ENCODE measurements around the gene CDC25C. TPM values are rescaled to one million over a fixed set of nuclear protein-coding genes. Genes with fewer than 3 reads are reported as not detected.
"Not testable (repeated sequence)": the region's sequence is repeated elsewhere in the genome, so short reads cannot be mapped to it uniquely, and the experiment has no call there.

CDC25C gene
- total RNA-seq, 1 experiment from 2014 or later = 24.8 TPM

DNA sequence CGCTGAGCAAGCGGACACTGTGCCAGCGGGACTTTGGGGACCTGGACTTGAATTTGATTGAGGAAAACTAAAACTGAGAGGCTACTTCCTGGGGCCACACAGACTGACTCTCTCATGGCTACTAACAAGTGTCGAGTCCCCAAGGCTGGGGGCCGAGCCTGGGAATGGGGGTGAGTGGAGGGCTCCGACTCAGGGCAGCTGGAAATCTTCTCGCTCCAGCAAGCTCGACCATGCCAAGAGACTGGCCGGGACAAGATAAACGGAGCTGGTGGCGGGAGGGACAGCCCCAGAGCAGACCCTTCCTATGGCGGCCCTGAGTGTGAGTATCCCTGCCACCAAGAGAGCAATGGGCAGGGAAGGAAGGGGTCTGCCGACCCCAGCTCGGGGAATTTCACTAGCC is 15.3 kb upstream of the CDC25C start:
- no peak for DNase-seq (ENCODE audit: low spot score)

GRCh38 chr5:138344887-138345622 is 13.5 kb upstream of the CDC25C start:
- no peak for DNase-seq (ENCODE audit: low spot score)

GRCh38 chr5:138340008-138340407 is 8.4 kb upstream of the CDC25C start:
- DNase-seq (ENCODE audit: low spot score) = no peak

DNA sequence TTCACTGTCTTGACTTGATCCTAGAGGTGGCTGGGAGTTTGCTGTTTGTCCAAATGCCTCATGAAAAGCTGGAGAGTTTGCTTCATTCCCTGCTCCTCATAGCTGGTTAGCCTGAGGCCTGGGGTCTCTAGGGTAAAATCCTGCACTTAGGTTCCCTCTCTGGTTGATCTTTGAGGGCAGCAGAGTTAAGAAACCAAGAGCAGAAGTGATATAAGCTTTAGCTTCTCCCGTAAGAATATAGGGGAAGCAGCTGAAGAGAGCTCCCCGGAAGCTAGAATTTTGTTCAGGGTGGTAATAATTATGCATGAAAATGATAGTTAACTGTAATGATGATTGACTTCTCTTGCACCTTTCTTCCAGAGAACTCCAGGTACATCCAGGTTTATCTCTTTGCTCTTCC is 7.9 kb upstream of the CDC25C start:
- DNase-seq (ENCODE audit: low spot score) = no peak

DNA sequence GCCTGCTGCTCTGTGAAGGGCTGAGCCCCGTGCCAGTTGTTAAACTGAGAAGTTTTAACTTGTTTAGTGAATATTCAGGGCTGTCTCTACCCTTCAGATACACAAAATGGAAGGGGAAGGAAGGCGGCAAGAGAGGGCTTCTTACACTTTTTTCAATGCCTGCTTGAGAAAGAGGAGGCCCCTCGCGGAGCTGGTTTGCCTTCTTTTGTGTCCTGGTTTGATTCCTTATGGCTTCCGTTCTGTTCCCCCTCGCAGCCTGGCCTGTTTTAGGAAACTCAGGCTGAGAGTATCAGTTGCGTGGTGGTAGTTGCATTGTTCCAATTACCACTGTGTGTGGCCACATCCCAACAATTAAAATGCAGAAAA is 7.5 kb upstream of the CDC25C start:
- no peak for DNase-seq (ENCODE audit: low spot score)

DNA sequence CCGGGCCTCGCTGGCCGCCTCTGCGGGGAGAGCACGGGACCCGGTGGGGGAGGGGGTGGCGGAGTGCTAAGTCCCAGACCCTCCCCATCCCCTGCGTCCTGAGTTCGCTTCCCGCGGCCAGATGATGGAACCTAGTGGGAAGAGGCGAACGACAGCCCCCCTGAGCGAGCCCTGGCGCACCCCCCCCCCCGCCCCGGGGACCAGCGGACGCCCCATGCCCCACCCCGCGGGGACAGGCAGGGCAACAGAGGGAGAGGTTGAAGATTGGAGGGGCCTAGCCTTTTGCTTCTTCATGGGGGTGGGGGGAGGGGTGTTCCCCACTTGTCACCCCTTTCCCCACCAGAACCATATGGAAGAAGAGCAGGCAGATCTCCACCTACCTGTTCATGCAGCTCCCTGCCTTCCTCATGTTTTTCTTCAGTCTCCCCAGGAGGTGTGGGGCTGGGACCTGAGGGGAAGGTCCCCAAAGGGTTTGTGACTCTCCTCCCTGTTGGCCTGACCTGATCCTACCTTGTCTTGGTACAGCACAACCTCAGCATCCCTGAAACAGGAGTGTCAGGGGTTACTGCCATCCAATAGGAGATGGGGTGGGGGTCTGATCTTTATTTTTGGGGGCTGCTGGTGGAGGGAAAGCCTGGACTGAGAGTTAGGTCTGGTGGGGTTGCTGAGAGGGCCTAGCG is 6.9 kb upstream of the CDC25C start:
- no peak for DNase-seq (ENCODE audit: low spot score)

- DNase-seq (ENCODE audit: low spot score) = peak; percentile 83
Measured at GRCh38 chr5:138337685-138338410, 6.2 kb upstream of the CDC25C start, which contains the start of gene FAM53C. Gene FAM53C (plus strand): TSS chr5:138338266. CDS start chr5:138341336, 3,070 bp downstream.

- peak; percentile 81 for DNase-seq (ENCODE audit: low spot score)
Measured at GRCh38 chr5:138336952-138337684, 5.5 kb upstream of the CDC25C start.

DNA sequence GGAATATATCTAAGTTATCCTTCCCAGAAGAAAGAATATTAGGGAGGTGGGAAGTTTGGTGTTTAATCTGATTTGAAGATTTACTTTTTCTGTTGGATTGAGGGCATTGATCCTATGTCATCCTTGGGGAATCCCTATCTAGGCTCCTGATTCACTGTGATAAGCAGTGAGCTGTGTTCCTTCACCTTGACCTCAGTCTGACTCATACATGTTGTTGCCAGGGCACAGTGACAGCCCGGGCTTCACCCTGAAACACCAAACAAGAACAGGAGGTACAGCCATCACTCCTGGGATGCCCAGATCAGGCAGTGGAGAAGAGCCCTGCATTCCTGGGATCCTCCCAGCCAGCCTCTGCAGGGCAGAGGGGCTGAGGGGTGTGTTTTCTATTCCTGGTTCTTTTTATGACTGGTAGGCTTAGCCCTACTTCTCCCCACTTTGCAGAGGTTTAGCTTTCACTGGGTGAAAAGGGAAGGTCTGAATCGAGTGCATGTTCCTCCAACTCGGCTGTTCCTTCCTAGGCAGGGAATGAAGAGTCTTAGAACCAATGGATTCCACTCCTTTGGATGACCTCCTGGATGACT is 3.4 kb upstream of the CDC25C start:
- no peak for DNase-seq (ENCODE audit: low spot score)

GRCh38 chr5:138330813-138331448 is 673 bp downstream of the CDC25C start:
- no peak for DNase-seq (ENCODE audit: low spot score)

DNA sequence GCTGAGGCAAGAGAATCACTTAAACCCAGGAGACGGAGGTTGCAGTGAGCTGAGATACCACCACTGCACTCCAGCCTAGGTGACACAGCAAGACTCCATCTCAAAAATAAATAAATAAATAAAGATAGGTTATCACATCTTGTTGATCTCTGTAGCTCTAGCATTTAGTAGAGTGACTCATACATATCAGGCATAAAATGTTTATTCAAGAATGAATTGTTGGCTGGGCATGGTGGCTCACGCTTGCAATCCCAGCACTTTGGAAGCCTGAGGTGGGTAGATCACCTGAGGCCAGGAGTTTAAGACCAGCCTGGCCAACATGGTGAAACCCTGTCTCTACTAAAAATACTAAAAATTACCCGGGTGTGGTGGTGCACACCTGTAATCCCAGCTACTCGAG is 13.4 kb downstream of the CDC25C start:
- DNase-seq (ENCODE audit: low spot score) = not testable (repeated sequence)

GRCh38 chr5:138316355-138316754 is 15.2 kb downstream of the CDC25C start:
- no peak for DNase-seq (ENCODE audit: low spot score)

GRCh38 chr5:138315751-138316278 is 15.8 kb downstream of the CDC25C start:
- no peak for DNase-seq (ENCODE audit: low spot score)

GRCh38 chr5:138305797-138306196 is 25.8 kb downstream of the CDC25C start:
- DNase-seq (ENCODE audit: low spot score) = no peak

DNA sequence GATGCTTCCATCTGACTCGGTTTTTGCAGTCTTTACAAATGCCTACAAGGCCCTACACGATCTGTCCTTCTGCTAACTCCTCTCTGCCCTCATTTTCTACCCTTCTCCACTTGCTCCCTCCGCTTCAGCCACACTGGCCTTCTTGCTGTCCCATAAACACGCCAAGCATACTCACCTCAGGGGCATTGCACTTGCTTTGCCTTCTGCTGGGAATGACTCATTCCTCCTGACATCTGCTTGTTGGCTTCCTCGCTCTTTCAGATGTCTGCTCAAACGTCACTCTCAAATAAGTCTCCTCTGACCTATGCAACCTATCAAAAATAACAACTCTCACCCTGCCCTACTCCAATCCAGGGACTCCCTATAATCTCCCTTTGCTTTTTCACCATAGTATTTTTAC is 28.2 kb downstream of the CDC25C start:
- peak; percentile 31 for DNase-seq (ENCODE audit: low spot score)

DNA sequence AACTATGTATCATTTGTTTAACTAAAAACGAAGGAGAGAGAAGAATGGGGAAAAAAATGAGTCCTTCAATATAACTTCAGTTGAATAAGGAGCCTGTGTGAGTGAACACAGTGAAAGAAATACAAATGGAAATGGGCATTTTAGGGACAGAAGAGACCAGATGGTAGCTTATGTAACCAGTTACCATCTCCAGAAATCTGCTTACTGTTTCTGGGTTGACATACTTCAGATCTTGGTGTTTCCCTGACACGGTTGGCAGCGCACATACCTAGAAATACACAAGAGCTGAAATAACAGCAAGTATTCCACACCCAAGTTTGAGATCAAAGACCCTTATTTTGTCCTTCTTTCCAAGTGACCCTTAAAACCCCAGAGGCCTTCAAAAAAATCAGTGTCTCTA is 42.3 kb downstream of the CDC25C start:
- DNase-seq (ENCODE audit: low spot score) = no peak

DNA sequence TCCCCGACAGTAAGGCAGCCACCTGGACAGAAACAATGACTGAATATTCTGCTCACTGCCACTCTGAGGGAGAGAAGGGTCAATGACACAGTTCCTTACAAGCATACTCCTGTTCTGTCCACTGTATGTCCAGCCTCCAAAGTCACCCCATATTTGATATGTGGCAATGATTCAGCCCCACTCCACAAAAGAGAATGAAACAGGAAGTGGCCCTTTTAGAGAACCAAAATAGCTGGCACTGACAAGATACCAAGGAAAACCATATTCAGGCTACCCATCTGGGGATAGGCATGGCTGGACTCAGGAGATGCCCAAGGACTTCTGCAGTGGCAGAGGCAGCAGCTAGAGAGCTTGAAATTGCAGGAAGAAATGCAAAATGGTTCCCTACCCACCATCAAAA is 44.4 kb downstream of the CDC25C start:
- DNase-seq (ENCODE audit: low spot score) = no peak

DNA sequence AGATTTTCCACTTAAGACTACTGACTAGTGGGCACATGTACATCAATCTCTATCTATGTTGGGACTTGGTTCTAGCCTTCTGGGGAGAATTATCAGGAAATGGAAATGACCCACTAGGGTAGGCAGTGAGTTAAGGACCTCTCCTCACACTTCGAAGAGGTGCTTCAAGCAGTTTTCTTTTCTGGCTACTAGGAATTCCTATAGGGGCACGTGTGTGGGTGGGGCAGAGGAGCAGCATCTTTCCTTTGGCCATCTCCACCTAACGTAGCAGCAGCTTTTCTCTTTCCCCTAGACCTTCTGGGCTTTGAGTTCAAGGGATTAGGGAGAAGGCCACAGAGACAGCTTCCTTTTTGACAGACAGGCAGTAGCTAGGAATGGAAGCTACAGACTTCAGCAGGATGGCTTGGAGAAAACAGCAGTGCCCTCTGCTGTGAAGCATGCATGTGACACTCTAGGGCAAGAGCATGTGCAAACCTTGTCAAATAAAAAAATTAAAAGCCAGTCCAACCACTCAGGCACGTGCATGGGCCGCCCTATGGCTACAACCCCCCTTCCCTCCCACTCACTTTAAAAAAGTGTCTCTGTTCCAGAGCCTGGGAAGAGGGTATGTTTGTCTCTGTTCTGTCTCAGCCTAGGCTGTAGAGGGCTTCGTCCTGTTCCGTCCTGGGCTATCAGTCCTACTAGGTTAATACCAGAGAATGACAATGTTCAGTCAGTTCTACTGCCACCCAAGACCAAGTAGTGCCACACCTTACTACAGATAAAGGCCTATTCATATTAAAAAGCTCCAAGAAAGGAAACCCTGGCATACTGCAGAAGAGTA is 48.5 kb downstream of the CDC25C start:
- DNase-seq (ENCODE audit: low spot score) = peak; percentile 54

- no peak for DNase-seq (ENCODE audit: low spot score)
Measured at GRCh38 chr5:138280915-138281314, 50.7 kb downstream of the CDC25C start.
